ENCODE results near the gene EFNA3.

EFNA3 gene, protein sequence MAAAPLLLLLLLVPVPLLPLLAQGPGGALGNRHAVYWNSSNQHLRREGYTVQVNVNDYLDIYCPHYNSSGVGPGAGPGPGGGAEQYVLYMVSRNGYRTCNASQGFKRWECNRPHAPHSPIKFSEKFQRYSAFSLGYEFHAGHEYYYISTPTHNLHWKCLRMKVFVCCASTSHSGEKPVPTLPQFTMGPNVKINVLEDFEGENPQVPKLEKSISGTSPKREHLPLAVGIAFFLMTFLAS

DNA sequence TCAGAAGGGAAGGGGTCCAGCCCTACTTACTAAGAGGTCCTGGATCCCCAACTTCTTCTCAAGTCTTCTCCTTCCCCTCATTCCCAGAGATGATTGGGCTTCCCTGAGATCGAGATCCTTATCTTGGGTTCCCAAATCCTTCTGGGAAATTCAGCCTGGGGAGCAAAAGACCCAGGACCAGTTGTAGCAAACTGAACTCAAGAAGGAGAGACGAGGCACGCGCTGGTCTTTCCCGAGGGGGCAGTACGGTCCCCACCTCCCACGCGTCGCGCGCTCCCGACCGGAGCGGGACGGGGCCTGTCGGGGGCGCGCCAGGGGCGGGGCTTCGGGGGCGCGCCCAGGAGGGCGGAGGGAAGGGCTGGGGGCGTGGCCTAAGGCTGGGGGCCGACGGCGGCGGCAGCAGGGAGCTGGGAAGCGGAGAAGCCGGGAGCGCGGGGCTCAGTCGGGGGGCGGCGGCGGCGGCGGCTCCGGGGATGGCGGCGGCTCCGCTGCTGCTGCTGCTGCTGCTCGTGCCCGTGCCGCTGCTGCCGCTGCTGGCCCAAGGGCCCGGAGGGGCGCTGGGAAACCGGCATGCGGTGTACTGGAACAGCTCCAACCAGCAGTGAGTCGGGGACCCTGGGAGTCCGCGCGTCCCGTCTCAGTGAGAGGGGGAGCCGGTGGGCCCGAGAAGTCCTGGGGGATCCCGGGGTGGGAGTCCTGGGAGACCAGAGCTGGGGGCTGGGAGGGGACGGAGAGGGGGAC is at the start of gene EFNA3:
Gene EFNA3 (plus strand): TSS at position 369 of the 741 bp plus-strand sequence. CDS start 105 bp downstream, at position 474.
- peak; percentile 58 for DNase-seq (ENCODE audit: low read depth)

DNA sequence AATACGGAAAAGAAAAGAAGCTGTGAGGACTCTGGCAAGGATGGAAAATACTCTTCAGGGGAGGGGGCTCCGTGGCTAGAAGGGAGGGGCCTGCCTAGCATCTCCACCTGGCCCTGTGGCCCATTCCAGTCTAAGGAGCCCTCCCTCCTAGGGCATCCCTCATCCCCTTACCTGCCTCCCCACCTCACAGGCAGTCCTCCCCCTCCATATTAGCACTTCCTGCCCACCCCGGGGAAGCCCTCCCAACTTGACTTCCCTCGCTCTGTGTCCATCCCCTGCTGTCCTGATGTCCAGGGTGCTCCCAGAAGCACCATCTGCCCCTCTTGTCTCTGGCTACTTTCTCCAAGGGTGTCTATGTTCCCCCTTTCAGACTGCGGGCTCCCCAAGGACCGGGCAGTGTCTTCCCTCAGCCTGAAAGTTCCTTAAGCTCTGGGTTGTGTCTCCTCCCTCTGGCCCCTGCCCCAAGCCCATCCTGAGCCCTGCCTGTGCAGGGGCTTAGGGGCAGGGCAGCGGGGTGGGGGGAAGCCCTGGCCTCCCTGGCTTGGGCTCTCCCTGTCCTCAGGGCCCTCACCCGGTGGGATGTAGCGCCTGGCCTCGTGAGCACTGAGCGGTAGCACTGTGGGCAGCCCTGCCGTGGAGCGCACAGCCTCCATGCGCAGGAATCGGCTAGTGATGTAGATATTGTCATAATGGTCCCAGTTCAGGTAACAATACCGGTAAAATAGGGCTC is 49.0 kb upstream of the EFNA3 start:
- no peak for DNase-seq (ENCODE audit: low read depth)

DNA sequence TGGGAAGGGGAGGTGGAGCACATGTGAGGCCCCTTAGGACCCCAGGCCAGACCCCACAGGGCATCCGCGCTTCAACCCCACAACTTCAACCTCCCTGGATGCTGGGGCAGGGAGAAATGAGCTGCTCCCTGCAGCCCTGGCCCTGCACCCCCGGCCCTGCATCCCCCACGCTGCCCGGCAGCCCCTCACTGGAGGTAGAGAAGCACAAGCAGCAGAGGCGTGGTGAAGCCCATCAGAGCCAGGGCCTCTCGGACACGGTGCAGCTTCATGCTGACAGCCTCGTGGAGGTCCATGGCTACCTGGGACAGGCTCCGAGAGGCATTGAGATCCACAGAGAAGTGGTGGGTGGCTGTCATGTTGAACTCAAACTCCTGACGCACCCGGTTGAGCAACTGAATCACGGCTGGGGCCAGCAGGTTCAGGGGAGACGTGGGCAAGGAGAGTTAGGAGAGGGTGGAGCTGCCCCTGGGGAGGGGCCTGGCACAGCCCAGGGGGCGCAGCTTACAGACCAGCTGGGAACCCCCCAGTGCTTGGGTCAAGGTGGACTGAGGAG is 48.3 kb upstream of the EFNA3 start:
- no peak for DNase-seq (ENCODE audit: low read depth)

DNA sequence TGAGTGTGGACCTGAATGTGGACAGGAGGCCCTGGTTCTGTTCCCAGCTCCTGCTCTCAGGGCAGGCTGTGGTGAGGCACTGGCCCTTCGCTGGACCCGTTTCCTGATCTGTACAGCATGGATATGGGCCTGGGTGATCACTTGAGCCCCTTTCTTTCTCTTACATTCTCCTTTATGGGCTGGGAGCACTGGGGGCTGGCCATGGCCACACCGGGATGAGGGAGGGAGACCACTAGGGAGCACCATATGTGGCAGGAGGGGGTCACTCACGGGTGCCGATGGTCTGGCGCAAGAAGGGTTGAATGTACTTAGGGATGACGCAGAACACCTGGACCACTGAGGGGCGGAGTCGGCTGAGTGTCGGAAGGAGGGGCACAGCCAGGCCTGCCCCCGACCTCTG is 47.7 kb upstream of the EFNA3 start:
- no peak for DNase-seq (ENCODE audit: low read depth)

DNA sequence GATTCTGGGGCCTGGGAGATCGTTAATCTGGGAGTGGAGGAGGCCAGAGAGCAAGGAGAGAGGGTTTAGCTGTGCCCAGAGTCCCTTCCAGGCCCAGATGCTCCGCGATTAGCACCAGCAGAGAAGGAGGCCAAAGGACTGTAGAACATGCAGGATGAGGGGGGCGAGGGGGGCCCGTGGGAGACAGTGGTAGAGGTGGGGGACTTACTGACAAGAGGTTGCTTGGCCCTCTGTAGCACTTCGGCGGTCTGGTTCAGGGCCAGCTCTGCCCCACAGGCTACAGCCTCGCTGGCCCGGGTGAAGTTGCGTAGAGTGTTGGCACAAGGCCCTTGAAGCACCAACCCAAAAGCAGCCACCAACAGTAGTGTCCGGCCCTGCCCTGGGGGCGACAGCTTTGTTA is 45.8 kb upstream of the EFNA3 start:
- no peak for DNase-seq (ENCODE audit: low read depth)

DNA sequence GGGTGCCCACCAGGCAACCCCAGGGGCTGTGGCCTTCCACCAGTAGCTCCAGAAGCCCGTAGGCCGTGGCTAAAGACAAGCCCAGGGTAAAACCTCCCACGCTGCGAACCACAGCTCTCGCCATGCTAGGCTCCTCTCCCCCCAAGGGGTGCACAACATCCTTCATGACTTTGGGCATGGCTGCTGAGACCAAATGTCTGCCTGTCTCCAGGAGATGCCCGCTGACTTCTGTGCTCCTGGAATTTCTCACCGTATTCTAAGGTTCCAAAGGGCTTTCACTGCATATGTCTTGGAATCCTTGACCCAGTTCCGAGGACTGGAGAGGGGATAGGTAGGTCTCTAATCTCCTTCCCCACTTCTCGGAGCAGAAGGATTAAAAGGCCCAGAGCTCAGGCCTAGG is 45.1 kb upstream of the EFNA3 start, which contains the start of the genes DCST1 and DCST2:
Gene DCST1 (plus strand): TSS at position 301 of the 400 bp plus-strand sequence. CDS start 213 bp downstream, outside the sequence.
Gene DCST2 (minus strand): TSS at position 258 of the 400 bp plus-strand sequence. CDS start 80 bp downstream, at position 178.
- DNase-seq (ENCODE audit: low read depth), result no peak

DNA sequence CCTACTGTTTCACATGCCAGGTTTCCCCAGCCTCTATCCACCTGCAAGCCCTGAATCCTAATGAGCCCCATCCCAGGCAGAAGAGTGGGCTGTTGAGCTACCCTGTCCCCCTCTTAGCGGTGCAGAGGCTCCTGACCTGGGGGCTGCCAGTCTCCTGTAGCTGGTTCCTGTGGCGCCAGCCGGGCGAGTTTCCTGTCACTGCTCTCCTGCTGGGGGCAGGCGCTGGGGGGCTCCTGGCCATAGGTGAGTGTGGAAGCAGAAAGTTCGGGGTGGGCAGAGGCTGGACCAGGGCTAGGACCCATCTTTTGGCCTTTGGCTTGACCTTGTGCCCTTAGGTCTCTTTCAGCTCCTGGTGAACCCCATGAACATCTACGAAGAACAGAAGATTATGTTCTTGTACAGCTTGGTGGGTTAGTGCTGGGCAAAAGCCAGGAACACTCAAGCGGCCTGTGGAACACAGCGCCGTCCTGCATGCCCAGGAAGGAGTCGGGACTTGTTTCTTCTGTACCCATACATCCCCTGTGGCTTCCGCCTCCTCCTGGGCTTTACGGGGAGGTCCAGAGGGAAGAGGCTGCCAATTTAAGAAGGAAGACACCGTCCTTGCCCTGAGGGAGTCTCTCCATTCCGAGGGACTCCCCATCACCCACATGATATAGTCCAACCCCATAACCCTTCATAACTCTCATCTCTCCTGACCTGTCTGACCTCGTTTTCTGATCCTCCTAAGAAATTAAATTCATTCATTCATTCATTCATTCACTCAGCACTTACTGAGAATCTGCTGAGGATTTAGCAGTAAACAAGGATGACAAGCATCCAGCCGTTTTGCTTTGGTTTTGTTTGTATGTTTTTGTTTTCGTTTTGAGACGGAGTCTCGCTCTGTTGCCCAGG is 44.1 kb upstream of the EFNA3 start:
- DNase-seq (ENCODE audit: low read depth), result no peak

DNA sequence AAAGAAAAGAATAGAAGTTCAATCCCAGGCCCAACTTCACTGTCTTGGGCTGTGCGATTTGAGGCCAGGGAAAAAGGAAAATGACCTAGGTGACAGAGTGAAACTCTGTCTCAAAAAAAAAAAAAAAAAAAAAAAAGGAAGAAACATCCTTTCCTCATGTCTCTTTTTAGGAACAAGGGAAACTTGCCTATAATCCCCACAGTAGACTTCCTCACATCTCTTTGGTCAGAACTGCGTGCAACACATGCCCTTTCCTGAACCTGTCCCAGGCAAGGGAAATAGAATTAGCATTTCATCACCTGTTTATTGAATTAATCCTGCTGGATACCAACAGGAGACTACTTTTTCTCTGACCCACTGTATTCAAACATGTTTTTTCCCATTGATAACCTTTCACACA is 42.7 kb upstream of the EFNA3 start:
- DNase-seq (ENCODE audit: low read depth), result no peak

DNA sequence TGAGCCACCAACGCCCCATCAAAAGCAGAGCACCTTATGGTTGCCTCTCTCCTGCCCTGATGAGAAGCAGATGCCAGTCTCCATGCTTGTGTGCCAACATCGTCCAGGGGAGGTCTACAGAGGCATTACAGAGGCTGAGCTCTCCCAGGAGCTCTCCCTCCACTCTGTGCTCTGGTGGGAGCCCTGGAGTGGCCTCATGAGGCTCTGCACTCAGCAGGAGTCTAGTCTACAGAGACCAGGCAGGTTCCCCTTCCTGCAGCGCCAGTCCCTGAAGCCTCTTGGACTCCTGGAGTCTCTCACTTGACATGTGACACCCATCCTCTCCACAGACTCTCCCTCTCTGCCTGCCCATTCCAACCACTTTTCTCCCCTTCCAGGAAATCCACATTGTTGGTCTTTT is 41.6 kb upstream of the EFNA3 start:
- no peak for DNase-seq (ENCODE audit: low read depth)

DNA sequence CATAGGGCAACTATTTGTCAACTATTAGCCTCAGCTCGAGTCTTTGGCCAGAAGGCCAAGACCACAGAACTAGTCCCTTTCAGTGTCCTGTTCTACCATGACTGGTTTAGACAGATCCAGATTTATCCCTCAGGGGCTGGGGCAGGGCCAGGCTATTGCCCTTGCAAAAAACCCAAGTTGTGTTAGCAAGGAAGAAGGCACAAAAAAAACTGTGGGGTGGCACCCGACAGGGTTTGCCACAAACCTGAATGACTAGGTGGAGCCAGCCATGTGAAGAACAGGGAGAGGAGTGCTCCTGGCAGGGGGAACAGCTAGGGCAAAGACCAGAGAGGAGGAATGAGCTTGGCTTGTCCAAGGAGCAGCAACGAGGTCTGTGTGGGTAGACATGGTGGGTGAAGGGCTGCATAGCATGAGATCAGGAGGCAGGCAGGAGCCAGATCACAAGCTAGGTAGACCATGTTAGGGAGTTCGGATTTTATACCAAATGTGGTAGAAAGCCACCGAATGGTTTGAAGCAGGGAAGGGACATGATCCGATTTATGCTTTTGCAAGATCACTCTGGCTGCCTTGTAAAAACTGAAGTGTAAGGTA is 40.7 kb upstream of the EFNA3 start:
- DNase-seq (ENCODE audit: low read depth), result no peak

DNA sequence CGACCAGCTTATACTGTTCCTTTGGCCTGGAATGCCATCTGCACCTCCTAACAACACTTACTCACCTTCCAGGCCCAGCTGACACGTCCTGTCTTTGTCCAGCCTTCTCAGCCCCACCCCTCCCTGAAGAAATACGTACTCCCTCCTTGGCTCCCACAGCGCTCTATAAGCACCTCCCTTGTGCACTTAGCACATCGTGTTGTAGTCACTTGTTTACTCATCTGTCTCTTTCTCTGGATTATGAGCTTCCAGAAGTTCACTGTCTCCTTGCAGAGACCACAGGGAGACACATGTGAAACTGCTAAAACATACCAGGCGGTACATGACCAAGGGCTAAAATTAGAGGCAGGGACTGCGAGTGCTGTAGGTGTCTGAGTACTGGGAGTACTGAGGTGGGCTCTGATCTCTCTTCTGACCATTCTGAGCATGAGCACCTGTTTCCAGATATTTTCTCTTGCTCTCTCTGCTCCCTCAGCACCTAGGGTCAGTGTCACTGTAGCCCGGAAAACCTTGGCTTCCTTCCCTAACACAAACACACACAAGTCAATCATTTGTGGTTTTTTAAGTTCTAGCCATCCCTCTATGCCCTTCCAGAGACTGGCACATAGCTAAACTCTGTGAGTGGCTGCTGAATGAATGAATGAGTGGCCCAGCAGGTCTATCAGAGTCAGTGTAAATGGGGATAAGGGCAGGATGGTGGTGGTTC is 39.9 kb upstream of the EFNA3 start:
- no peak for DNase-seq (ENCODE audit: low read depth)

DNA sequence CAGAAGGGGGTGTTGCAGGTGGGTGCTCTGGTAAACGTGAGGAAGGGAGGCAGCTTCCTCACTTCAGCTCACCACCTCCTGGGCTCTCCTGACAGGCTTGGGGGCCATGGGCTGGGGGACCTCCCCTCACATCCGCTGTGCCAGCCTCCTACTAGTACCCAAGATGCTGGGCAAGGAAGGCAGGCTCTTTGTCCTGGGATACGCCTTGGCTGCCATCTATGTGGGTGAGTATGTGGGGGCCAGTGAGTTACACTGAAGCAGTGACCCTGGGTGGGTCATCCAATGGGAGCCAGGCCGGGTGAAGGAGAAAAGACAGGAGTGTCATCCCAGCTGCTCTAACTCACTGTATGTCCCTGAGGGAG is 39.3 kb upstream of the EFNA3 start:
- no peak for DNase-seq (ENCODE audit: low read depth)

DNA sequence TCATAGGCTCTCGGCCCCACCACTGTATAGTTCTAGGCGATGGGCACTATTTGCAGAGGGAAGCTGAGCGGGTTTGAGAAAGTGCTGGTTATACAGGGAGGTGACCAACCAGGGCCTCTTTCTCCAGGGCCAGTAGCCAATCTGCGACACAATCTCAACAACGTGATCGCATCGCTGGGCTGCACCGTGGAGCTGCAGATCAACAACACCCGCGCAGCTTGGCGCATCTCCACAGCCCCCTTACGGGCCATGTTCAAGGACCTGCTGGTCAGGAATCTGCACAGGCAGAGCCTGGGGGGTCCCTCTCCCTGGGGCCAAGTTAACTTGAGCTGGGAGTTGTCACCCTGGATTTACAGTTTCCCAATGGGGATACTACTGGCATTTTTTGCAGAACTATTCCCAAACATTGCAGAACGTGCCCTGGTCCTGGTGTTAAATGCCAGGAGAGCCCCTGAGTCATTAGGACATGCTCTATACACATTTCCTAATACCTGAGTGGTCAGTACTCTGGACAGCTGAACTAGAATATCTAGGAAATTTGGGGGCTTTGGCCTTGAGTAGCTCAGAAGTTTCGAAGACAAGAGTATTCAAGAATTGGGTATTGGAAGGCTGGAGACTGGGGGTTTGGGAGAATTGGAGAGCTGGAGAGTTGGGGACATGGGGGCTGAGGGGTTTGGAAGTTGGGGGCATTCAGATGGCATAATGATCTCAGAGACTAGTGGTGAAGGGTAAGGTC is 38.1 kb upstream of the EFNA3 start:
- no peak for DNase-seq (ENCODE audit: low read depth)

DNA sequence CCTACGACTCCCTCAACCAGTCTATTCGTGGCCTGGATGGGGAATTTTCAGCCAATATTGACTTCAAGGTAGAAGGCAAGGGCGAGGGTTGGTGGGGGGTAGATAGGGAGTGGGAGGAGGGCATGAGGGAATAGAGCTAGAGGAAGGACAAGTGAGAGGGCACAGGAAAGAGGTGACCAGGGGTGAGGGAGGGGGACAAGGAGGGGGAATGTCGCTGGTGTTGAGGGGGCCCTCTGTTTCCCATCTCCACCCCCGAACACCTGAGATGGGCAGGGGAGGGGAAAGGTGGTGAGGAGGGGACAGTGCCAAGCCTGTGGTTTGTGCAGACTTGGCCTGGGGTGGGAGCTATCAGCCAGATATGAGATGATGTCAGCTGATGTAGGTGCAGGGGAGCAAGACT is 35.8 kb upstream of the EFNA3 start:
- DNase-seq (ENCODE audit: low read depth), result no peak

DNA sequence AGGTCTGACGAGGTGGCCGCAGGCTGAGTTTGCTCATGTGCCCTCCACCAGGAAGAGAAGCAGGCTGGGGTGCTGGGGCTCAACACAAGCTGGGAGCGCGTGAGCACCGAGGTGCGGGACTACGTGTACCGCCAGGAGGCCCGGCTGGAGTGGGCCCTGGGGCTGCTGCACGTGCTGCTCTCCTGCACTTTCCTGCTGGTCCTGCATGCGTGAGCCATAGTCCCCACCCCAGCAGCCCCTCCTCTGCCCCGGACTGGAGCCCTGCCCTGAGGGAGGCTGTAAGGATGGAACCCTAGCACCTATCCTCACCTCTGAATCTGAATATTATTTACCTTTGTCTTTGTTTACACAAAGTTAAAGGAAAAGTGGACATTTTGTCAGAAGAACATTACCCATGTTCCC is 35.3 kb upstream of the EFNA3 start:
- no peak for DNase-seq (ENCODE audit: low read depth)

DNA sequence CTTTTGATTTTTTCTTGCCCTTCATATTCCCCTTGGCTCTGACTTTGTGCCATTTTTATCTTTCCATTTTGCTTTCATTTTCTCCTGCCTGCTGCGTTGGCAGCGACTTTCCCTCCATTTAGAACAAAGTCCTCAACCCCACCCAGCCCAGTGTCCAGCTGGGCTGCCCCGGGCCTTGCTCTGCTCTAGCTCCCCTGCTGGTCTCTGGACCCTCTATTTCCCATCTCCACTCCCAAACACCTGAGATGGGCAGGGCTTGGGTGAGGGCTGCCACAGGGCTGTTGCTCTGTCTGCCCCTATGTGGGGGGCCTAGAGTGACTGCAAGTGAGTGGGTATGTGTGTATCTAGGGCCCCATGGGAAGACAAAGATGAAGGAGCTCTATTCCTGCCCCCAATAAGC is 34.8 kb upstream of the EFNA3 start:
- no peak for DNase-seq (ENCODE audit: low read depth)

DNA sequence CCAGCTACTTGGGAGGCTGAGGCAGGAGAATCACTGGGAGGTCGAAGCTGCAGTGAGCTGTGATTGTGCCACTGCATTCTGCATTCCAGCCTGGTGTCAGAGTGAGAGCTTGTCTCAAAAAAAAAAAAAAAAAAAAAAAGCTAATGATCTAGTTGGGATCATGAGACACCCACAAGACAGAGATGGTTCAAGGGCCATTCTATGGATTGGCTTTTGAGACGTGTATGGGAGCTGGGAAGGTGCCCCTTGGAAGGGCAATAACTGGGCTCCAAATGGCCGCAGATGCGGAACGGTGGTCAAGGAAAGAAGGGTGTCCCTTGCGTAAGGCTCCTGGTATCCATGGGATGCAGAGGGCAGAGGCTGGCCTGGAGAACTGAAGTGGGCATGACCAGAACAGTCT is 34.3 kb upstream of the EFNA3 start:
- no peak for DNase-seq (ENCODE audit: low read depth)

DNA sequence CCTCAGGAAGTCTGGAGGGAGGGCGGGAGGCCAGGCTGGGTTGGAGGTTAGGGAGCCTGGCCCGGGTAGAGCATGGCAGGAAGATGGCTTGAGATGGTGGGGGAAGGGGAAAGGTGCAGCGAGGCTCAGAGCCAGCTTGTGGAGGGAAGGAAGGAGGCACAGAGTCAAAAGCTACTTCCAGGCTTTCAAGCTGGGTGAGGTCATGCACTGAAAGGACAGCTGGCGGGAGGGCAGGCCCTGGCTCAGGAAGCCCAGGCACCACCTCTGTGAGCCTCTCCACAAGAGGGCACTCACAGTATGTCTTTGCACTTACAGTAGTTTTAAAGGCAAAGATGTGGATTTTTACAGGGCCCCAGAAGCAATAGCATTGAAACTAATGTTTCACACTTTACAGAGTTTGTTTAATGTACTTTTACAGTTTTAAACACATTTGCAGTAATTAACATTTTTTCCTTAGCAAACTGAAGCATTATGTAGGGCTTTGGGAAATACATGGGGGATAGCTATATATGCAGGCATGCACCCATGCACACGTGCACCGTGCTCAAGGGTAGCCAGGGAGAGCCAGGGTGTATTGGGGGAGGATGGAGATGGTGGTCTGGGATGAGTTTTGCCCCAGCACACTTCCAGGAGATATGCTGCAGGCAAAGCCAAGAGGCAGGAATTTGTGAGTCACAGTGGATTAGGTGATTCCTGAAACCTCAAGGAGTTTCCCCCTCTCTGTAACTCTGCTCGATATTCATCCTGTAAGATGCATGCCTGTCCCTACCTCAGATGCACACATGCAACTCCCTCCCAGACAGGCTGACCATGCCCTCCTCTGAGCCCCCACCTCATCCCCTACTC is 33.6 kb upstream of the EFNA3 start:
- DNase-seq (ENCODE audit: low read depth), result peak; percentile 33

All from activated T-helper 9 cell treated with anti-CD3 and anti-CD28 coated beads, Interleukin-2, amount 50 U/mL, for 16 hours (primary cell).